ENCODE measurements around the gene ELOVL1.

The ELOVL1 gene

GRCh38 chr1:43315963-43316737, 51.7 kb downstream of the ELOVL1 start:
- DNase-seq: peak in 4 of 42 donors; percentile 8 to 29 (median 21)
- intact Hi-C loops (cut with DNase I): no loop called here

GRCh38 chr1:43315481-43315880, 52.3 kb downstream of the ELOVL1 start:
- intact Hi-C loops (cut with DNase I): no loop called here
- DNase-seq: peak in 35 of 42 donors; percentile 18 to 83 (median 62)

- peak in 2 of 42 donors; percentile 16 to 23 for DNase-seq
- intact Hi-C loops (cut with DNase I): no loop called here
Measured at GRCh38 chr1:43314233-43314632, 53.6 kb downstream of the ELOVL1 start.

DNA sequence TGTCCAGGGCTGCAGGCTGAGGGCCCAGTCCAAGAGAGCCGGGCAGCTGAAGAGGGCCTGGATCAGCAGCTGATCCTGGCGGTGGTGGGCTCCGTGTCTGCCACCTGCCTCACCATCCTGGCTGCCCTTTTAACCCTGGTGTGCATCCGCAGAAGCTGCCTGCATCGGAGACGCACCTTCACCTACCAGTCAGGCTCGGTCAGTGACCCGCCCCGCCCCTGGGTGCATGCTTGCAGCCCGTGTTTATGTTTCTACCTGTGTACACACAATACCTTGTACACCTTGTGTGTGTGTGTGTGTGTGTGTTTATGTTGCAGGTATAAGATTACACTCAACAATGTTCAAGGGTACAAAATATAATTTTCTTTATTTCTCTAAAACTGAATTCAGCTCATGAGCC, 54.0 kb downstream of the ELOVL1 start:
- DNase-seq: peak in 1 of 42 donors; percentile 16
- intact Hi-C loops (cut with DNase I): no loop called here
